Erythroblast (primary cell): ENCODE results near the gene MYO1B.

Source experiments
- GATA1 ChIP-seq: IDR thresholded peaks from 2 replicates; pipeline ENCODE4 v1.6.1; 2011; ENCODE audit warnings: low read depth, mild to moderate bottlenecking, control low read depth, low read length, moderate library complexity
- POLR2A ChIP-seq: IDR thresholded peaks from 2 replicates; pipeline ENCODE4 v1.6.1; 2011; ENCODE audit warnings: mild to moderate bottlenecking, low read length

- no peak for TF ChIP-seq POLR2A
- no peak for TF ChIP-seq GATA1
Observed at GRCh38 chr2:191215666-191216065, 29.5 kb upstream of the MYO1B start.
